ENCODE results near the gene CD38. TPM values are rescaled to one million over a fixed set of nuclear protein-coding genes. Genes with fewer than 3 reads are reported as not detected.

Gene CD38
- total RNA-seq, 1 experiment from 2014 or later, result 0.07 TPM

DNA sequence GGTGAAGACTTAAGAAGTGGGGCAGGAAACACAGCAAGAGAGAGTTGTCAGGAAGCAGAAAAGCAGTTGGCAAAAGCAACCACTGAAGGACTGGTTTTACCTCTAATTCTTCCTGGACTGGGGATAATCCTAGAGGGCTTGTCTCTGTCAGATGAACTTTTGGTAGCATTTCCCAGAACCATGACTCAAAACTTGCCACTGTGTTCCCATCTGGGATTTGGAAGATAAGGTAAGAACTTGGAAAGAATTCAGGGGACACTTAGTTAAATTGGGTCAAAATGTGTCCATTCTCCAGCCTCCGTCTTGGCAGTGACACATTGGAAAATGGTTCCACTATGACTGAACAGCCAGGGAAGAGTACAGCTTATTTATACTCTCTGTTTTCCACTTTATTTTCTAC lies 55.7 kb downstream of the CD38 start:
- H2BK15ac ChIP-seq (ENCODE audit: low read depth, low read length), result no peak overlapping the region
- H2BK12ac ChIP-seq (ENCODE audit: insufficient read length, low read depth, low read length), result no peak overlapping the region
- H4K5ac ChIP-seq (ENCODE audit: insufficient read length, low read depth, low read length), result no peak overlapping the region
- no peaks in the 10 kb centered on the region for H3K4me1 ChIP-seq (ENCODE audit: insufficient read depth, low read length)
- H4K20me1 ChIP-seq (ENCODE audit: control insufficient read depth, insufficient read depth, insufficient read length), result no peaks in the 10 kb centered on the region
- no peak overlapping the region for H3K56ac ChIP-seq (ENCODE audit: insufficient read length, low read depth, low read length)
- no peaks in the 10 kb centered on the region for H3K79me1 ChIP-seq (ENCODE audit: insufficient read depth, low read depth, low read length, poor library complexity, severe bottlenecking)
- no peaks in the 10 kb centered on the region; a peak in 1 of 7 replicates for H3K36me3 Mint-ChIP-seq (ENCODE audit: insufficient read depth in 1 of 3, low read depth in 3 of 3)
- no peak overlapping the region for H3K14ac ChIP-seq (ENCODE audit: insufficient read depth, low read length)
- H2BK5ac ChIP-seq (ENCODE audit: insufficient read length, low read length), result no peak overlapping the region
- H2BK20ac ChIP-seq (ENCODE audit: low read depth, low read length, poor library complexity, severe bottlenecking), result no peak overlapping the region
- no peak overlapping the region for H3K9ac ChIP-seq (ENCODE audit: extremely low read depth, insufficient read length, low read length)
- no peaks in the 10 kb centered on the region for H3K9me3 ChIP-seq (ENCODE audit: control insufficient read depth, low read depth, low read length)
- H4K8ac ChIP-seq (replicated peaks; ENCODE audit: insufficient read length, low read depth, low read length), result no peak overlapping the region
- H3K9me3 Mint-ChIP-seq, result no peaks in the 10 kb centered on the region
- no peaks in the 10 kb centered on the region for H3K27me3 ChIP-seq (ENCODE audit: insufficient read depth, low read length)
- no CpG with 5 or more reads among the region's 1 CpG for WGBS (ENCODE audit: extremely low coverage, insufficient read length, low lambda C conversion rate)
- H3K27me3 Mint-ChIP-seq (ENCODE audit: low read depth), result no peaks in the 10 kb centered on the region
- H3K23me2 ChIP-seq (ENCODE audit: insufficient read length, low read depth, low read length, poor library complexity, severe bottlenecking), result no peaks in the 10 kb centered on the region
- no peak overlapping the region for H3T11ph ChIP-seq (ENCODE audit: low read length)
- no peak overlapping the region for H4K91ac ChIP-seq (ENCODE audit: insufficient read length, low read depth, low read length)
- no peak overlapping the region for H3K27ac ChIP-seq (ENCODE audit: insufficient read length, low read depth, low read length)
- no peak overlapping the region for H3K23ac ChIP-seq (ENCODE audit: insufficient read length, low read depth, low read length)
- H2BK120ac ChIP-seq (ENCODE audit: low read depth, low read length, poor library complexity, severe bottlenecking), result no peak overlapping the region
- no peak overlapping the region for H3K4me3 Mint-ChIP-seq
- TF ChIP-seq, protein P1, sequence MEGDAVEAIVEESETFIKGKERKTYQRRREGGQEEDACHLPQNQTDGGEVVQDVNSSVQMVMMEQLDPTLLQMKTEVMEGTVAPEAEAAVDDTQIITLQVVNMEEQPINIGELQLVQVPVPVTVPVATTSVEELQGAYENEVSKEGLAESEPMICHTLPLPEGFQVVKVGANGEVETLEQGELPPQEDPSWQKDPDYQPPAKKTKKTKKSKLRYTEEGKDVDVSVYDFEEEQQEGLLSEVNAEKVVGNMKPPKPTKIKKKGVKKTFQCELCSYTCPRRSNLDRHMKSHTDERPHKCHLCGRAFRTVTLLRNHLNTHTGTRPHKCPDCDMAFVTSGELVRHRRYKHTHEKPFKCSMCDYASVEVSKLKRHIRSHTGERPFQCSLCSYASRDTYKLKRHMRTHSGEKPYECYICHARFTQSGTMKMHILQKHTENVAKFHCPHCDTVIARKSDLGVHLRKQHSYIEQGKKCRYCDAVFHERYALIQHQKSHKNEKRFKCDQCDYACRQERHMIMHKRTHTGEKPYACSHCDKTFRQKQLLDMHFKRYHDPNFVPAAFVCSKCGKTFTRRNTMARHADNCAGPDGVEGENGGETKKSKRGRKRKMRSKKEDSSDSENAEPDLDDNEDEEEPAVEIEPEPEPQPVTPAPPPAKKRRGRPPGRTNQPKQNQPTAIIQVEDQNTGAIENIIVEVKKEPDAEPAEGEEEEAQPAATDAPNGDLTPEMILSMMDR (conservative IDR thresholded peaks at IDR 0.05), result no peak
- no peak overlapping the region for H3K4ac ChIP-seq (ENCODE audit: low read depth, low read length)
- no peak overlapping the region for H3K4me2 ChIP-seq (ENCODE audit: insufficient read depth, insufficient read length, low read length)
- H3K4me1 Mint-ChIP-seq, result peaks cover 0 to 3% of the 10 kb centered on the region in 2 experiments; a peak in 2 of 4 replicates
- H3K79me2 ChIP-seq (ENCODE audit: insufficient read depth, low read length), result no peaks in the 10 kb centered on the region
- no peak overlapping the region for H2AFZ ChIP-seq (ENCODE audit: low read length)
- DNase-seq, result no peak
- H2AK5ac ChIP-seq (ENCODE audit: insufficient read length, low read length), result no peak overlapping the region
- no peak overlapping the region for H3K27ac Mint-ChIP-seq
- H3K18ac ChIP-seq (ENCODE audit: insufficient read length, low read depth, low read length), result no peak overlapping the region

Measured in H9 (cell line).